Right lobe of liver (tissue), 6 donors: ENCODE results near the gene WNT3. TPM values are rescaled to one million over a fixed set of nuclear protein-coding genes. Genes with fewer than 3 reads are reported as not detected.

Experiments
- ATAC-seq, 4 donors: fragments of 200-7000 bp; cut with Tn5 transposase; one replicate each; pipeline ENCODE4 v1.9.1; 2020; ENCODE audit warnings: mild to moderate bottlenecking in 4 of 4, moderate library complexity in 4 of 4
- DNase-seq, 3 donors: peaks; one replicate each; pipeline ENCODE4 v3.0.0-alpha.2; 2020
- H3K27ac ChIP-seq, 3 donors: fragments of 200-600 bp; one replicate each; pipeline ENCODE4 v1.8.0; 2022
- H3K27me3 ChIP-seq, 2 donors: fragments of 200-600 bp; one replicate each; pipeline ENCODE4 v1.8.0; 2022
- H3K36me3 ChIP-seq, 4 donors: fragments of 200-600 bp; sonication (generic) in 1 of 4; one replicate each; pipeline versions ENCODE4 v1.5.1 to v1.8.0; 2017 to 2022; ENCODE audit warnings: control low read depth in 1 of 4
- H3K4me1 ChIP-seq, 4 donors: fragments of 200-600 bp; sonication (generic) in 1 of 4; one replicate each; pipeline versions ENCODE4 v1.5.1 to v1.8.0; 2017 to 2022; ENCODE audit warnings: control low read depth in 1 of 4
- H3K4me3 ChIP-seq, 3 donors: fragments of 200-600 bp; one replicate each; pipeline ENCODE4 v1.8.0; 2022
- H3K9me3 ChIP-seq, 4 donors: fragments of 200-600 bp; sonication (generic) in 1 of 4; one replicate each; pipeline versions ENCODE4 v1.5.1 to v1.8.0; 2017 to 2022; ENCODE audit warnings: control low read depth in 1 of 4
- CTCF ChIP-seq, 4 donors: fragments of 200-600 bp in 3 of 4; fragments of 450-650 bp in 1 of 4; IDR thresholded peaks; one replicate each; pipeline versions ENCODE4 v1.5.1 to v1.8.0; 2016 to 2022; ENCODE audit warnings: antibody characterized with exemption in 4 of 4, mild to moderate bottlenecking in 2 of 4
- POLR2A ChIP-seq: fragments of 450-650 bp; IDR thresholded peaks from one replicate; pipeline ENCODE4 v1.6.1; 2017; ENCODE audit warnings: antibody characterized with exemption, mild to moderate bottlenecking
- WGBS: methylation state at CpG from one replicate; pipeline ENCODE4 v1.1.6; 2018; ENCODE audit warnings: low coverage, low lambda C conversion rate; ENCODE audit not compliant: insufficient coverage; ENCODE audit errors: missing lambda C conversion rate; 5-methylcytosine and 5-hydroxymethylcytosine counted together
- intact Hi-C, 2 donors: fragments of 100-400 bp; cut with DNase I; formaldehyde crosslinking; loops; one replicate each; pipeline versions ENCODE4 v1.11.2 to v1.14.1; 2022
- total RNA-seq, 6 experiments: library from RNA; depleted of rRNA in 2 of 6; stranded (reverse); fragments of >200 nt in 2 of 6; fragmentation: NEBNext Ultra II Directional in 3 of 6; extraction: Animal tissue kit (Norgen Biotek cat#: 25700) in 3 of 6; gene quantifications; one replicate each; pipeline versions ENCODE4 v1.1.0 to v1.2.4, GENCODE V29; 2016 to 2023
- donor health status: DM: no; HTN: yes; CAD: no.
- donor health status: DM: no; HTN: no; CAD: no.
- donor health status: DM: no; HTN: no; CAD: no.
- donor health status: DM: no; HTN: yes; CAD: no.
- donor health status: DM: no; HTN: yes; CAD: no.

WNT3 gene
- total RNA-seq, 6 experiments from 2014 or later: 1.0 to 5.0 (median 4.0) TPM

- Histone ChIP-seq H3K27me3 (no peaks in the 10 kb centered on the region), H3K4me3 (no peak overlapping the region), H3K9me3 (no peaks in the 10 kb centered on the region), H3K27ac (no peak overlapping the region), H3K36me3 (peaks cover 0 to 1% (median 0%) of the 10 kb centered on the region in 4 donors), H3K4me1 (no peaks in the 10 kb centered on the region)
- TF ChIP-seq POLR2A: no peak
- no peak for TF ChIP-seq CTCF (IDR thresholded peaks at IDR 0.05)
- WGBS: 100% methylated on average over 1 of the region's 1 CpG
- ATAC-seq (no peak), DNase-seq (no peak)
- intact Hi-C loops: no loop called here
These were observed 74.1 kb downstream of the WNT3 start for GRCh38 chr17:46744441-46744840.

- ATAC-seq: no peak
- no peaks in the 10 kb centered on the region for H3K9me3 ChIP-seq
- TF ChIP-seq CTCF (IDR thresholded peaks at IDR 0.05) (no peak), POLR2A (no peak)
- H3K27ac ChIP-seq: no peak overlapping the region
- WGBS: 78% methylated on average over 6 of the region's 7 CpGs
- no peaks in the 10 kb centered on the region for H3K27me3 ChIP-seq
- no peaks in the 10 kb centered on the region for H3K4me1 ChIP-seq
- intact Hi-C loops: no loop called here
- no peak overlapping the region for H3K4me3 ChIP-seq
- peaks cover 0 to 1% (median 0%) of the 10 kb centered on the region in 4 donors for H3K36me3 ChIP-seq
- no peak for DNase-seq
These were observed 75.8 kb downstream of the WNT3 start for GRCh38 chr17:46742565-46743270.

GRCh38 chr17:46741122-46741730 is 77.3 kb downstream of the WNT3 start:
- Histone ChIP-seq H3K36me3 (peaks cover 0 to 1% (median 0%) of the 10 kb centered on the region in 4 donors), H3K9me3 (no peaks in the 10 kb centered on the region), H3K4me1 (no peaks in the 10 kb centered on the region), H3K4me3 (no peak overlapping the region), H3K27me3 (no peaks in the 10 kb centered on the region), H3K27ac (no peak overlapping the region)
- intact Hi-C loops: no loop called here
- ATAC-seq (no peak), DNase-seq (no peak)
- TF ChIP-seq CTCF (IDR thresholded peaks at IDR 0.05) (no peak), POLR2A (no peak)
- 78% methylated on average over 2 of the region's 2 CpGs for WGBS

- Histone ChIP-seq H3K27me3 (no peaks in the 10 kb centered on the region), H3K4me1 (no peaks in the 10 kb centered on the region), H3K9me3 (no peaks in the 10 kb centered on the region), H3K36me3 (peaks cover 0 to 1% (median 0%) of the 10 kb centered on the region in 4 donors), H3K4me3 (no peak overlapping the region), H3K27ac (no peak overlapping the region)
- ATAC-seq (no peak), DNase-seq (no peak)
- intact Hi-C loops: no loop called here
- TF ChIP-seq POLR2A (no peak), CTCF (IDR thresholded peaks at IDR 0.05) (no peak)
These were observed 78.5 kb downstream of the WNT3 start for GRCh38 chr17:46739982-46740381.
